Measurements from ENCODE around the gene ZNF385D. TPM values are rescaled to one million over a fixed set of nuclear protein-coding genes. Genes with fewer than 3 reads are reported as not detected.

Gene ZNF385D
- total and polyA plus RNA-seq, 3 experiments from 2014 or later = not detected

GRCh38 chr3:21766002-21766401, 15.0 kb upstream of the ZNF385D start:
- Histone ChIP-seq H3K4me1 (ENCODE audit: insufficient read depth, low read length) (no peaks in the 10 kb centered on the region), H3K27me3 (ENCODE audit: insufficient read depth, low read length, poor library complexity, severe bottlenecking) (no peaks in the 10 kb centered on the region), H3K4me3 (ENCODE audit: low read length) (no peak overlapping the region), H3K36me3 (ENCODE audit: insufficient read depth, low read length) (no peaks in the 10 kb centered on the region), H3K9me3 (ENCODE audit: low read length) (no peaks in the 10 kb centered on the region), H3K27ac (ENCODE audit: low read depth, low read length) (no peak overlapping the region)
- Mint-ChIP-seq H3K27ac (no peak overlapping the region), H3K9me3 (peaks cover 4 to 18% (median 13%) of the 10 kb centered on the region in 5 donors), H3K4me3 (no peak overlapping the region), H3K4me1 (no peaks in the 10 kb centered on the region), H3K36me3 (peaks cover 0 to under 1% (median 0%) of the 10 kb centered on the region in 3 donors), H3K27me3 (no peaks in the 10 kb centered on the region)
- ChIA-PET CTCF (no interaction called here), POLR2A (no interaction called here)
- no peak for DNase-seq

GRCh38 chr3:21755896-21756295, 4.9 kb upstream of the ZNF385D start:
- H3K27me3 Mint-ChIP-seq = no peaks in the 10 kb centered on the region
- no peaks in the 10 kb centered on the region for H3K4me1 Mint-ChIP-seq
- no peak overlapping the region for H3K4me3 ChIP-seq (ENCODE audit: low read length)

GRCh38 chr3:21754839-21755238, 3.8 kb upstream of the ZNF385D start:
- H3K9me3 Mint-ChIP-seq = peaks cover 2 to 23% (median 10%) of the 10 kb centered on the region in 5 donors
- H3K27me3 Mint-ChIP-seq = no peaks in the 10 kb centered on the region
- H3K4me1 Mint-ChIP-seq = no peaks in the 10 kb centered on the region
- ChIA-PET CTCF (no interaction called here), POLR2A (no interaction called here)
- Histone ChIP-seq H3K9me3 (ENCODE audit: low read length) (peaks cover 3% of the 10 kb centered on the region), H3K27ac (ENCODE audit: low read depth, low read length) (no peak overlapping the region), H3K4me3 (ENCODE audit: low read length) (no peak overlapping the region), H3K27me3 (ENCODE audit: insufficient read depth, low read length, poor library complexity, severe bottlenecking) (no peaks in the 10 kb centered on the region), H3K36me3 (ENCODE audit: insufficient read depth, low read length) (no peaks in the 10 kb centered on the region), H3K4me1 (ENCODE audit: insufficient read depth, low read length) (no peaks in the 10 kb centered on the region)
- H3K27ac Mint-ChIP-seq = no peak overlapping the region
- H3K36me3 Mint-ChIP-seq = no peaks in the 10 kb centered on the region
- no peak for DNase-seq
- no peak overlapping the region for H3K4me3 Mint-ChIP-seq

More at GRCh38 chr3:21755896-21756295, 4.9 kb upstream of the ZNF385D start:
- Histone ChIP-seq H3K36me3 (ENCODE audit: insufficient read depth, low read length) (no peaks in the 10 kb centered on the region), H3K9me3 (ENCODE audit: low read length) (peaks cover 3% of the 10 kb centered on the region), H3K27ac (ENCODE audit: low read depth, low read length) (no peak overlapping the region), H3K27me3 (ENCODE audit: insufficient read depth, low read length, poor library complexity, severe bottlenecking) (no peaks in the 10 kb centered on the region), H3K4me1 (ENCODE audit: insufficient read depth, low read length) (no peaks in the 10 kb centered on the region)
- Mint-ChIP-seq H3K4me3 (no peak overlapping the region), H3K36me3 (peaks cover 0 to under 1% (median 0%) of the 10 kb centered on the region in 3 donors), H3K9me3 (peaks cover 2 to 29% (median 8%) of the 10 kb centered on the region in 5 donors), H3K27ac (no peak overlapping the region)
- no peak for DNase-seq
- POLR2A ChIA-PET = no interaction called here
- CTCF ChIA-PET = no interaction called here

- no peak overlapping the region for H3K27ac ChIP-seq (ENCODE audit: low read depth, low read length)
- no peaks in the 10 kb centered on the region for H3K36me3 ChIP-seq (ENCODE audit: insufficient read depth, low read length)
- ChIA-PET CTCF (no interaction called here), POLR2A (no interaction called here)
- H3K36me3 Mint-ChIP-seq = no peaks in the 10 kb centered on the region
- H3K9me3 Mint-ChIP-seq = peaks cover 2 to 17% (median 9%) of the 10 kb centered on the region in 5 donors
- no peaks in the 10 kb centered on the region for H3K4me1 Mint-ChIP-seq
- H3K27me3 Mint-ChIP-seq = no peaks in the 10 kb centered on the region
- H3K27me3 ChIP-seq (ENCODE audit: insufficient read depth, low read length, poor library complexity, severe bottlenecking) = no peaks in the 10 kb centered on the region
- no peaks in the 10 kb centered on the region for H3K4me1 ChIP-seq (ENCODE audit: insufficient read depth, low read length)
- no peak for DNase-seq
- no peak overlapping the region for H3K4me3 ChIP-seq (ENCODE audit: low read length)
- H3K4me3 Mint-ChIP-seq = no peak overlapping the region
- peaks cover 3% of the 10 kb centered on the region for H3K9me3 ChIP-seq (ENCODE audit: low read length)
- H3K27ac Mint-ChIP-seq = no peak overlapping the region
Measured at GRCh38 chr3:21752749-21753347, 1.8 kb upstream of the ZNF385D start.

GRCh38 chr3:21751886-21752285, 876 bp upstream of the ZNF385D start:
- Mint-ChIP-seq H3K4me3 (no peak overlapping the region), H3K27me3 (peaks cover 0 to 2% of the 10 kb centered on the region in 2 donors), H3K4me1 (no peaks in the 10 kb centered on the region), H3K27ac (no peak overlapping the region), H3K9me3 (peaks cover 2 to 14% (median 11%) of the 10 kb centered on the region in 5 donors), H3K36me3 (no peaks in the 10 kb centered on the region)
- H3K4me3 ChIP-seq (ENCODE audit: low read length) = no peak overlapping the region
- no peaks in the 10 kb centered on the region for H3K27me3 ChIP-seq (ENCODE audit: insufficient read depth, low read length, poor library complexity, severe bottlenecking)
- no peaks in the 10 kb centered on the region for H3K4me1 ChIP-seq (ENCODE audit: insufficient read depth, low read length)
- ChIA-PET CTCF (no interaction called here), POLR2A (no interaction called here)
- H3K36me3 ChIP-seq (ENCODE audit: insufficient read depth, low read length) = no peaks in the 10 kb centered on the region
- DNase-seq = no peak
- H3K27ac ChIP-seq (ENCODE audit: low read depth, low read length) = no peak overlapping the region
- peaks cover 3% of the 10 kb centered on the region for H3K9me3 ChIP-seq (ENCODE audit: low read length)

- Histone ChIP-seq H3K27ac (ENCODE audit: low read depth, low read length) (no peak overlapping the region), H3K36me3 (ENCODE audit: insufficient read depth, low read length) (no peaks in the 10 kb centered on the region), H3K27me3 (ENCODE audit: insufficient read depth, low read length, poor library complexity, severe bottlenecking) (no peaks in the 10 kb centered on the region), H3K4me3 (ENCODE audit: low read length) (no peak overlapping the region), H3K9me3 (ENCODE audit: low read length) (no peaks in the 10 kb centered on the region), H3K4me1 (ENCODE audit: insufficient read depth, low read length) (no peaks in the 10 kb centered on the region)
- Mint-ChIP-seq H3K36me3 (no peaks in the 10 kb centered on the region), H3K9me3 (peaks cover 3 to 12% (median 7%) of the 10 kb centered on the region in 5 donors), H3K4me1 (no peaks in the 10 kb centered on the region), H3K27ac (no peak overlapping the region), H3K27me3 (peaks cover 0 to 2% of the 10 kb centered on the region in 2 donors), H3K4me3 (no peak overlapping the region)
- ChIA-PET POLR2A (no interaction called here), CTCF (no interaction called here)
- DNase-seq = no peak
Measured at GRCh38 chr3:21750080-21750696, 822 bp downstream of the ZNF385D start.

- ChIA-PET POLR2A (no interaction called here), CTCF (no interaction called here)
- no peaks in the 10 kb centered on the region for H3K27me3 ChIP-seq (ENCODE audit: insufficient read depth, low read length, poor library complexity, severe bottlenecking)
- H3K27me3 Mint-ChIP-seq = peaks cover 0 to 2% of the 10 kb centered on the region in 2 donors
- no peaks in the 10 kb centered on the region for H3K4me1 Mint-ChIP-seq
- H3K4me1 ChIP-seq (ENCODE audit: insufficient read depth, low read length) = no peaks in the 10 kb centered on the region
- no peak overlapping the region for H3K4me3 ChIP-seq (ENCODE audit: low read length)
- no peak overlapping the region for H3K27ac Mint-ChIP-seq
- H3K9me3 Mint-ChIP-seq = peaks cover 3 to 14% (median 10%) of the 10 kb centered on the region in 5 donors
- H3K9me3 ChIP-seq (ENCODE audit: low read length) = no peaks in the 10 kb centered on the region
- H3K4me3 Mint-ChIP-seq = no peak overlapping the region
- no peak overlapping the region for H3K27ac ChIP-seq (ENCODE audit: low read depth, low read length)
- DNase-seq = no peak
- H3K36me3 Mint-ChIP-seq = no peaks in the 10 kb centered on the region
- H3K36me3 ChIP-seq (ENCODE audit: insufficient read depth, low read length) = no peaks in the 10 kb centered on the region
Measured at GRCh38 chr3:21747966-21748555, 2.9 kb downstream of the ZNF385D start.

- Mint-ChIP-seq H3K27me3 (peaks cover 0 to 2% of the 10 kb centered on the region in 2 donors), H3K36me3 (no peaks in the 10 kb centered on the region), H3K9me3 (peaks cover 6 to 16% (median 12%) of the 10 kb centered on the region in 5 donors), H3K4me1 (no peaks in the 10 kb centered on the region), H3K4me3 (no peak overlapping the region), H3K27ac (no peak overlapping the region)
- no peak for DNase-seq
- no peaks in the 10 kb centered on the region for H3K9me3 ChIP-seq (ENCODE audit: low read length)
- no peaks in the 10 kb centered on the region for H3K27me3 ChIP-seq (ENCODE audit: insufficient read depth, low read length, poor library complexity, severe bottlenecking)
- no peak overlapping the region for H3K27ac ChIP-seq (ENCODE audit: low read depth, low read length)
- ChIA-PET POLR2A (no interaction called here), CTCF (no interaction called here)
- H3K4me3 ChIP-seq (ENCODE audit: low read length) = no peak overlapping the region
- H3K4me1 ChIP-seq (ENCODE audit: insufficient read depth, low read length) = no peaks in the 10 kb centered on the region
- H3K36me3 ChIP-seq (ENCODE audit: insufficient read depth, low read length) = no peaks in the 10 kb centered on the region
Measured at GRCh38 chr3:21747376-21747775, 3.6 kb downstream of the ZNF385D start.
